Measurements from ENCODE around the gene IDH3A. TPM values are rescaled to one million over a fixed set of nuclear protein-coding genes. Genes with fewer than 3 reads are reported as not detected.

Gene IDH3A
- polyA plus RNA-seq, 2 of the 4 experiments (the other 2 are of a cell fraction), result 85.6 to 149 TPM

- H3K4me2 ChIP-seq, result peak overlapping the region; percentile 60; the same call in 2 of the 3 replicates
- TF ChIP-seq KDM5A (IDR thresholded peaks at IDR 0.05) (no peak), MAX (IDR thresholded peaks at IDR 0.05) (no peak), TFCP2L1 (CRISPR knock-in tag; IDR thresholded peaks at IDR 0.05) (no peak), ZC3H11A (IDR thresholded peaks at IDR 0.05) (no peak), HOXB13 (CRISPR knock-in tag; IDR thresholded peaks at IDR 0.05; ENCODE audit: low read depth) (no peak), FOSL2 (IDR thresholded peaks at IDR 0.05) (no peak), FOSL2 (CRISPR knock-in tag; IDR thresholded peaks at IDR 0.05) (no peak), E2F6 (IDR thresholded peaks at IDR 0.05; ENCODE audit: borderline replicate concordance, low read depth) (no peak), JUN (IDR thresholded peaks at IDR 0.05) (no peak), HEYL (CRISPR knock-in tag; IDR thresholded peaks at IDR 0.05) (no peak), CBX2 (IDR thresholded peaks at IDR 0.05; ENCODE audit: borderline replicate concordance, low read depth) (no peak), RCOR1 (IDR thresholded peaks at IDR 0.05; ENCODE audit: low read depth, low read length) (no peak), HES2 (IDR thresholded peaks at IDR 0.05) (no peak)
- ChIA-PET CTCF (interaction anchor here (1.1 to 10.1 kb wide), 8 partner anchors 11 to 105 kb away, joined by 3 to 75 read pairs (median 10); no protein-coding TSS in a partner anchor), POLR2A (no interaction called here)
- H3K4me1 ChIP-seq, result peaks cover 56% of the 10 kb centered on the region
- DNase-seq (ENCODE audit: low read depth in 1 of 2, low spot score in 1 of 2), result no peak
- H3K4me3 ChIP-seq, result no peak overlapping the region
- no peaks in the 10 kb centered on the region for H3K9me3 ChIP-seq
- H3K27ac ChIP-seq, result peak overlapping the region; percentile 52 to 69; a peak in 4 of 6 replicates
- no peak for FAIRE-seq
- 97% methylated on average over 5 of the region's 6 CpGs for WGBS (ENCODE audit: missing lambda C conversion rate)
- ATAC-seq, result no peak
These were observed 64.2 kb downstream of the IDH3A start for GRCh38 chr15:78213425-78213750.

- WGBS (ENCODE audit: missing lambda C conversion rate), result 89% methylated on average over 4 of the region's 4 CpGs
- CTCF ChIA-PET, result interaction anchor here (0.7 to 10.1 kb wide), 10 partner anchors 9 to 312 kb away, joined by 3 to 75 read pairs (median 4); no protein-coding TSS in a partner anchor
- Histone ChIP-seq H3K4me2 (no peak overlapping the region), H3K4me1 (peaks cover 56% of the 10 kb centered on the region), H3K27ac (no peak overlapping the region; a peak in 3 of 6 replicates), H3K9me3 (no peaks in the 10 kb centered on the region), H3K4me3 (no peak overlapping the region)
- POLR2A ChIA-PET, result no interaction called here
- ATAC-seq, result no peak
- no peak for FAIRE-seq
- no peak for TF ChIP-seq KDM5A (IDR thresholded peaks at IDR 0.05)
- TF ChIP-seq HOXA7 (CRISPR knock-in tag; IDR thresholded peaks at IDR 0.05), result no peak
- TF ChIP-seq JUNB (IDR thresholded peaks at IDR 0.05), result no peak
- TF ChIP-seq ELK1 (IDR thresholded peaks at IDR 0.05; ENCODE audit: low read depth, low read length), result no peak
- TF ChIP-seq ATOH8 (CRISPR knock-in tag; IDR thresholded peaks at IDR 0.05; ENCODE audit: low read depth), result no peak
- TF ChIP-seq RARB (CRISPR knock-in tag; IDR thresholded peaks at IDR 0.05), result no peak
- no peak for TF ChIP-seq USF2 (IDR thresholded peaks at IDR 0.05)
- no peak for TF ChIP-seq EHMT2 (IDR thresholded peaks at IDR 0.05; ENCODE audit: low read depth)
- no peak for TF ChIP-seq MAX (IDR thresholded peaks at IDR 0.05)
- no peak for TF ChIP-seq GATA3 (IDR thresholded peaks at IDR 0.05; ENCODE audit: borderline replicate concordance)
- no peak for TF ChIP-seq KDM1A (IDR thresholded peaks at IDR 0.05; ENCODE audit: low read depth)
- no peak for TF ChIP-seq POLR2AphosphoS2 (conservative IDR thresholded peaks at IDR 0.05; ENCODE audit: low read length)
- DNase-seq (ENCODE audit: low read depth in 1 of 2, low spot score in 1 of 2), result no peak
These were observed 64.8 kb downstream of the IDH3A start for GRCh38 chr15:78213956-78214355.
